ENCODE results near the gene SNX32. TPM values are rescaled to one million over a fixed set of nuclear protein-coding genes. Genes with fewer than 3 reads are reported as not detected.

Gene SNX32
- total RNA-seq, 1 experiment from 2014 or later, result not detected

- TF ChIP-seq CEBPB (IDR thresholded peaks at IDR 0.05; ENCODE audit: low read depth), result no peak
- TF ChIP-seq ZFX (IDR thresholded peaks at IDR 0.05), result peak; percentile 74; the same call in 1 of the 2 replicates
- no peak for TF ChIP-seq ZNF274 (IDR thresholded peaks at IDR 0.05; ENCODE audit: low read depth, low read length)
These were observed 26.8 kb downstream of the SNX32 start, which contains the start of gene MUS81 (continued) for GRCh38 chr11:65860278-65861164.

GRCh38 chr11:65861165-65861505 lies 27.4 kb downstream of the SNX32 start:
- Histone ChIP-seq H3K4me2 (ENCODE audit: low read length) (peak overlapping the region; percentile 77), H3K9me2 (ENCODE audit: insufficient read depth) (no peaks in the 10 kb centered on the region), H3K9me3 (ENCODE audit: control insufficient read depth in 1 of 2, insufficient read depth in 1 of 2, low read depth in 1 of 2, low read length in 2 of 2) (no peaks in the 10 kb centered on the region), H3K27ac (ENCODE audit: low read depth, low read length) (peak overlapping the region; percentile 97), H4K20me1 (ENCODE audit: insufficient read depth) (peaks cover 7% of the 10 kb centered on the region; the same call in 1 of the 2 replicates), H3K79me2 (ENCODE audit: insufficient read depth, low read length) (peaks cover 40% of the 10 kb centered on the region), H3K9ac (ENCODE audit: low read length) (peak overlapping the region; percentile 99), H3K36me3 (ENCODE audit: control insufficient read depth in 1 of 2, insufficient read depth in 2 of 2, low read length in 2 of 2) (peaks cover 12 to 24% of the 10 kb centered on the region in 2 experiments; a peak in 3 of 4 replicates), H2AFZ (ENCODE audit: low read depth, low read length, poor library complexity, severe bottlenecking) (no peak overlapping the region), H3K4me3 (replicated peaks in 1 of 2; ENCODE audit: low read depth in 1 of 2, low read length in 2 of 2) (peak overlapping the region; percentile 85 to 100), H3K4me1 (ENCODE audit: control insufficient read depth in 1 of 2, insufficient read depth in 2 of 2, low read length in 2 of 2) (peaks cover 21 to 37% of the 10 kb centered on the region in 2 experiments), H3K27me3 (ENCODE audit: insufficient read depth, low read length) (no peaks in the 10 kb centered on the region)
- POLR2A ChIA-PET, result interaction anchor here (0.9 to 5.3 kb wide), 3 partner anchors 9 to 29 kb away, joined by 3 to 84 read pairs (median 36); partner anchors contain the start of genes CCDC85B and FIBP
- intact Hi-C loops (cut with micrococcal nuclease), result no loop called here
- BruUV-seq (replicated peaks), result no TSS peak
- DNase-seq (ENCODE audit: low read depth, low spot score) (no peak), ATAC-seq (no peak)
- CTCF ChIA-PET, result interaction anchor here (0.6 to 4.3 kb wide), 3 partner anchors 24 to 150 kb away, joined by 3 to 82 read pairs (median 34); partner anchors contain the start of genes CCDC85B and FIBP
- RAD21 ChIA-PET (ENCODE audit: low non-redundant PET in 1 of 2, low total read pairs in 2 of 2, uncharacterized antibody in 2 of 2, unreplicated experiment in 2 of 2), result no interaction called here
- TF ChIP-seq EZH2 (IDR thresholded peaks at IDR 0.05) (no peak), YY1 (IDR thresholded peaks at IDR 0.05; ENCODE audit: extremely low read depth, insufficient replicate concordance, low read depth, low read length) (no peak), EZH2phosphoT487 (IDR thresholded peaks at IDR 0.05; ENCODE audit: borderline replicate concordance) (no peak), ZBTB33 (IDR thresholded peaks at IDR 0.05; ENCODE audit: extremely low read depth, insufficient replicate concordance, low read length) (no peak), POLR2A (IDR thresholded peaks at IDR 0.05; ENCODE audit: borderline replicate concordance, extremely low read depth, insufficient read depth, insufficient read length) (no peak), ATF3 (IDR thresholded peaks at IDR 0.05) (no peak), CBX3 (IDR thresholded peaks at IDR 0.05; ENCODE audit: low read depth) (no peak), ZNF274 (IDR thresholded peaks at IDR 0.05; ENCODE audit: low read depth, low read length) (no peak), POLR2AphosphoS5 (IDR thresholded peaks at IDR 0.05; ENCODE audit: low read depth, low read length) (no peak), TCF7L2 (IDR thresholded peaks at IDR 0.05; ENCODE audit: borderline replicate concordance, extremely low read depth, insufficient read depth, insufficient read length) (no peak), ZFX (IDR thresholded peaks at IDR 0.05) (no peak), SIN3A (IDR thresholded peaks at IDR 0.05; ENCODE audit: low read depth) (no peak), RAD21 (IDR thresholded peaks at IDR 0.05; ENCODE audit: low read depth) (no peak), CTCF (IDR thresholded peaks at IDR 0.05 in 2 of 3, conservative IDR thresholded peaks at IDR 0.05 in 1 of 3; ENCODE audit: borderline replicate concordance in 1 of 3, insufficient read depth in 1 of 3, low read depth in 2 of 3, low read length in 2 of 3) (no peak), CEBPB (IDR thresholded peaks at IDR 0.05; ENCODE audit: low read depth) (no peak)

Data from HCT116 (cell line).